Cardiac fibroblast (primary cell): ENCODE data around the gene PPM1F.
A peak's percentile ranks its signal among the peaks of the same experiment; 100 is the strongest.
"Not testable (repeated sequence)": the region's sequence is repeated elsewhere in the genome, so short reads cannot be mapped to it uniquely, and the experiment has no call there.

Source experiments
- DNase-seq, 2 donors: peaks; one replicate each; pipeline versions ENCODE4 v3.0.0 to v3.0.0-alpha.2; 2010; ENCODE audit warnings: low read depth in 2 of 2
- H3K4me3 ChIP-seq, 2 donors: replicated peaks in 1 of 2; 1 replicate in 1 of 2; 2 replicates in 1 of 2; pipeline ENCODE4 v1.5.1; 2011; ENCODE audit warnings: low read depth in 2 of 2, low read length in 2 of 2, mild to moderate bottlenecking in 2 of 2, moderate library complexity in 1 of 2
- TF ChIP-seq, protein P1 (sequence below): IDR thresholded peaks from one replicate; pipeline ENCODE4 v1.5.1; 2011; ENCODE audit warnings: low read depth, mild to moderate bottlenecking, low read length, inconsistent platforms

PPM1F gene

DNA sequence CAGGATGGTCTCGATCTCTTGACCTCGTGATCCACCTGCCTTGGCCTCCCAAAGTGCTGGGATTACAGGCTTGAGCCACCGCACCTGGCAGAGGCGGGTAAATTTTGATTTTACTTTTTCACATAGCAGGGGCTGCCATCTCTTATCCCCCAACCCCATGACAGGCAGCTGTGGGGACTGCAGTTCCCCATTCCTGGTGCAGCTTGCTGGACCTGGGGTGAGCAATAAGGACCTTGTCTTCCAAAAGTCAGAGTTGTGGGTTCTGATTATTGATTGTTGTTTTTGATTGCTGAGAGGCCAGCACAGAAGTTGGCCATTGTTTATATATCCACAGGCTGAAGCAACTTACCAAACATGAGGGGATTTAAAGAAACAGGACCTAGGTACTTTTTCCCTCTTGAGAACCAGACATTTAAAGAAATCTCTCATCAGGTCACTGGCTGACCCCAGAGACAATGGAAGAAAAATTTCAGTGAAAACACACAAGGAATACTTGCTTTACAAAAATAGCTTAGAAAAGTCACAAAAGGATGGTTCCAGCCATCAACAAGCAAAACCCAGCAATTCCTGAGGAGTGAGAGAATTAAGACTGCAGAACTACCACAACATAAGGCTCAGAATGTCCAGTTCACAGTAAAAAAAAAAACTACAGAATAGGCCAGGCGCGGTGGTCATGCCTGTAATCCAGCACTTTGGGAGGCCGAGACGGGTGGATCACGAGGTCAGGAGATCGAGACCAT, 63.2 kb downstream of the PPM1F start:
- DNase-seq = no peak
- TF ChIP-seq, protein P1, sequence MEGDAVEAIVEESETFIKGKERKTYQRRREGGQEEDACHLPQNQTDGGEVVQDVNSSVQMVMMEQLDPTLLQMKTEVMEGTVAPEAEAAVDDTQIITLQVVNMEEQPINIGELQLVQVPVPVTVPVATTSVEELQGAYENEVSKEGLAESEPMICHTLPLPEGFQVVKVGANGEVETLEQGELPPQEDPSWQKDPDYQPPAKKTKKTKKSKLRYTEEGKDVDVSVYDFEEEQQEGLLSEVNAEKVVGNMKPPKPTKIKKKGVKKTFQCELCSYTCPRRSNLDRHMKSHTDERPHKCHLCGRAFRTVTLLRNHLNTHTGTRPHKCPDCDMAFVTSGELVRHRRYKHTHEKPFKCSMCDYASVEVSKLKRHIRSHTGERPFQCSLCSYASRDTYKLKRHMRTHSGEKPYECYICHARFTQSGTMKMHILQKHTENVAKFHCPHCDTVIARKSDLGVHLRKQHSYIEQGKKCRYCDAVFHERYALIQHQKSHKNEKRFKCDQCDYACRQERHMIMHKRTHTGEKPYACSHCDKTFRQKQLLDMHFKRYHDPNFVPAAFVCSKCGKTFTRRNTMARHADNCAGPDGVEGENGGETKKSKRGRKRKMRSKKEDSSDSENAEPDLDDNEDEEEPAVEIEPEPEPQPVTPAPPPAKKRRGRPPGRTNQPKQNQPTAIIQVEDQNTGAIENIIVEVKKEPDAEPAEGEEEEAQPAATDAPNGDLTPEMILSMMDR = no peak
- H3K4me3 ChIP-seq = no peak overlapping the region

DNA sequence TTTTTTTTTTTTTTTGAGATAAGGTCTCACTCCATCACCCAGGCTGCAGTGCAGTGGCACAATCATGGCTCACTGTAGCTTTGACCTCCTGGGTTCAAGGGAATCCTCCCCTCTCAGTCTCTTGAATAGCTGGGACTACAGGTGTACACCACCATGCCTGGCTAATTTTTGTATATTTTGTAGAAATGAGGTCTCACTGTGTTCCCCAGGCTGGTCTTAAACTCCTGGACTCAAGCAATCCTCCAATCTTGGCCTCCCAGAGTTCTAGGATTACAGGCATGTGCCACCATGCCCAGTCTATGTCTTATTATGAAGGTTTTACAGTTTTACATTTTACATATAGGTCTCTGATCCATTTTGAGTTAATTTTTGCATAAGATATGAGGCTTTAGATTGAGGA, 64.8 kb downstream of the PPM1F start:
- no peak overlapping the region for H3K4me3 ChIP-seq
- TF ChIP-seq, protein P1 = no peak
- no peak for DNase-seq

DNA sequence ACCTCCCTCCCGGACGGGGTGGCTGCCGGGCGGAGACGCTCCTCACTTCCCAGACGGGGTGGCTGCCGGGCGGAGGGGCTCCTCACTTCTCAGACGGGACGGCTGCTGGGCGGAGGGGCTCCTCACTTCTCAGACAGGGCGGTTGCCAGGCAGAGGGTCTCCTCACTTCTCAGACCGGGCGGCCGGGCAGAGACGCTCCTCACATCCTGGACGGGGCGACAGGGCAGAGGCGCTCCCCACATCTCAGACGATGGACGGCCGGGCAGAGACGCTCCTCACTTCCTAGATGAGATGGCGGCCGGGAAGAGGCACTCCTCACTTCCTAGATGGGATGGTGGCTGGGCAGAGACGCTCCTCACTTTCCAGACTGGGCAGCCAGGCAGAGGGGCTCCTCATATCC, 68.7 kb downstream of the PPM1F start:
- DNase-seq, H3K4me3 ChIP-seq: not testable (repeated sequence)

DNA sequence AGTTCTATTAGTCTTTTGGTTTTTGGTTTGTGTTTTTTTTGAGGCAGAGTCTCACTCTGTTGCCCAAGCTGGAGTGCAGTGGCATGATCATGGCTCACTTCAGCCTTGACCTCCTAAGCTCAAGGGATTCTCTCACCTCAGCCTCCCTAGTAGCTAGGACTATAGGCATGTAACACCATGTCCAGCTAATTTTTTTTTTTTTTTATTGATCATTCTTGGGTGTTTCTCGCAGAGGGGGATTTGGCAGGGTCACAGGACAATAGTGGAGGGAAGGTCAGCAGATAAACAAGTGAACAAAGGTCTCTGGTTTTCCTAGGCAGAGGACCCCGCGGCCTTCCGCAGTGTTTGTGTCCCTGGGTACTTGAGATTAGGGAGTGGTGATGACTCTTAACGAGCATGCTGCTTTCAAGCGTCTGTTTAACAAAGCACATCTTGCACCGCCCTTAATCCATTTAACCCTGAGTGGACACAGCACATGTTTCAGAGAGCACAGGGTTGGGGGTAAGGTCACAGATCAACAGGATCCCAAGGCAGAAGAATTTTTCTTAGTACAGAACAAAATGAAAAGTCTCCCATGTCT, 69.8 kb downstream of the PPM1F start:
- not testable (repeated sequence) for H3K4me3 ChIP-seq, DNase-seq

DNA sequence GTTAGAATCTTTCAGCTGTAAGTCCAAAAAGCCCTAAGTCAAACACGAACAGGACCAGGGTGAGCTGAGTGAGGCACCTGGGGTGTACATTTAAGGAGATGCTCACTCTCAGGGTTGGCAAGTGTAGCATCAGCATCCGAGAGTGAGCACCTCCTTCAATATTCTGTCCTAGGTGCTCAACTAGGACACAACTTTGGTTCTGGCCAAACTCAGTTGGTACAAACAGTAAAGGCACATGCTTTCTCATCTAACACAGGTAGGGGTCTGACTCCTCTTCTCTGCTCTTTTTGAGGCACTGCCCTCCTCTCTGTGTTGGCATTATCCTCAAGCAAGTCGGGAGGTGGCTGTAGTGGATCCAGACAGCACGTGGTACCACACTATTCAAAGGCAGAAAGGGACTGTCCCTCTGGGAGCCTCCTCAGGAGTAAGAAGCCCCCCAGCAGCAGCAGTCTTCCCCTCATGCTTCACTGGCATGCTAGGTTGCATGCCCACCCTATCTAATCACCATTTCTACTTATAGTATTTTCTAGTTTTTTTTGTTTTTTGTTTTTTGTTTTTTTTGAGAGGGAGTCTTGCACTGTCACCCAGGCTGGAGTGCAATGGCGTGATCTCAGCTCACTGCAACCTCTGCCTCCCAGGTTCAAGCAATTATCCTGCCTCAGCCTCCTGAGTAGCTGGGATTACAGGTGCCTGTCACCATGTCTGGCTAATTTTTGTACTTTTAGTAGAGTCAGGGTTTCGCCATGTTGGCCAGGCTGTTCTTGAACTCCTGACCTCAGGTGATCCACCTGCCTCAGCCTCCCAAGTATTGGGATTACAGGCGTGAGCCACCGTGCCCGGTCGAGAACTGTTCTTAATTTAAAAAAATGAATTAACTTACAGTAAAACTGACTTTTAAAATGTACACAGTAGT, 70.6 kb downstream of the PPM1F start:
- DNase-seq = no peak
- TF ChIP-seq, protein P1 = no peak
- H3K4me3 ChIP-seq = no peak overlapping the region

DNA sequence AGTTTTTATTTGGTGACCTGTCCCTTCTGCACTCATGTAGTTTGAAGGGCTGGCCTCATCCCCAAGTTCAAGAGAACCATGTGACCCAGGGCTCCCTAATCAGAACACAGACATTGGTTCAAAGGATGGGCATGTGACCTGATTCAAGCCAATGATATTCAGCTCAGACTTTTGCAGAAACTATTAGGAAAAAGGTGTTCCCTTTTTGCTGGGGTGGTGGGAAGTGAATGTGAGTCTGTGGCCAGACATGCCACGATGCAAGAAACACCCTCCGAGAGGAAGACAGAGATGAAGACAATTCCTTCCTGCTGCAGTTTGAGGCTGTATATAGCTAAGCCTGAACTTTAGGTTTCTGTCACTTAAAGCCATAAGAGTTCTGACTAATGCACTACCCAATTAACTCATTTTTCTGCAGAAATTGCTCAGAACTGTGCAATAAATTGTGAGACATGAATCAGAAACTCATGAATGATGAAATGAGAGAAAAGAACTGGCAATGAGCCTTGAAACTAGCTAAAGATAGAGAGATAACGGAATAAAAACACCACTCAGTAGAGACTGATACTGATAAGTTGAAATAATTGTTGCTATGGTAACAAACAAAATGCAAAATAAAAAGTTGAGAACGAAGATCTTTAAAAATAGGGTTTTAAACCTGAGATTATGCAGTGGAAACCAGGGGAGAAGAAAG, 76.0 kb downstream of the PPM1F start:
- peak; percentile 73 to 76 for DNase-seq
- TF ChIP-seq, protein P1 = no peak
- H3K4me3 ChIP-seq = no peak overlapping the region

DNA sequence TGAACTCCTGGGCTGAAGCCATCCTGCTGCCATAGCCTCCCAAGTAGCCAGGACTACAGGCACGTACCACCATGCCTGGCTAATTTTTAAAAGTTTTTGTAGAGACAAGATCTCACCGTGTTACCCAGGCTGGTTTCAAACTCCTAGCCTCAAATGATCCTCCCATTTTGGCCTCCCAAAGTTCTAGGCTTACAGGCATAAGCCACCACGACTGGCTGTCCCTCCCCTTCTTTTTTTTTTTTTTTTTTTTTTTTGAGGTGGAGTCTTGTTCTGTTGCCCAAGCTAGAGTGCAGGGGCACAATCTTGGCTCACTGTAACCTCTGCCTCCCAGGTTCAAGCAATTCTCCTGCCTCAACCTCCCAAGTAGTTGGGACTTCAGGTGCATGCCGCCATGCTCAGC, 77.7 kb downstream of the PPM1F start:
- H3K4me3 ChIP-seq = not testable (repeated sequence)

DNA sequence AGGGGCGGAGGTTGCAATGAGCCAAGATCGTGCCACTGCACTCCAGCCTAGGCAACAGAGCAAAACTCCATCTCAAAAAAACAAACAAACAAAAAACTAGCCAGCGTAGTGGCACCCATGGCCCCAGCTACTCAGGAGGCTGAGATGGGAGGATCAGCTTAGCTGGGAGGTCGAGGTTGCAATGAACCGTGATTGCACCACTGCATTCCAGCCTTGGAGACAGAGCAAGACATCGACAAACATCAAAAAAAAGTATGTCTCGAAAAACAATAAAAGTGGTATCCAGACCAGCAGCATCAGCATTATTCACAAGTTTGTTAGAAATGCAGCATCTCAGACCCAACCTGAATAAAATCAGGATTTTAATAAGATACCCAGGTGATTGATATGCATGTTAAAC, 79.0 kb downstream of the PPM1F start:
- DNase-seq = no peak
- no peak overlapping the region for H3K4me3 ChIP-seq
- TF ChIP-seq, protein P1 = no peak

More for the DNA sequence above, 77.7 kb downstream of the PPM1F start:
- DNase-seq = not testable (repeated sequence)

DNA sequence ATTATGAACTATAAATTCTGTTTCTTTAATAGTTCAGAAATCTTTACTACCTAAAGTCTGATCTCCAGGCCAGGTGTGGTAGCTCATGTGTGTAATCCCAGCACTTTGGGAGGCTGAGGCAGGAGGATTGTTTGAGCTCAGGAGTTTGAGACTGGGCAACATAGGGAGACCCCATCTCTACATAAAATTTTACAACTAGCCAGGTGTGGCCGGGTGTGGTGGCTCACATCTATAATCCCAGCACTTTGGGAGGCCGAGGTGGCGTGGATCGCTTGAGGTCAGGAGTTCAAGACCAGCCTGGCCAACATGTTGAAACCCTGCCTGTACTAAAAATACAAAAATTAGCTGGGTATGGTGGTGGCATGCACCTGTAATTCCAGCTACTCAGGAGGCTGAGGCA, 79.9 kb downstream of the PPM1F start:
- H3K4me3 ChIP-seq, DNase-seq: not testable (repeated sequence)
